Thoracic aorta (tissue), 2 donors: ENCODE data around the gene STAB2. TPM values are rescaled to one million over a fixed set of nuclear protein-coding genes. Genes with fewer than 3 reads are reported as not detected.

Experiments
- ATAC-seq: fragments of 150-250 bp; one replicate; pipeline ENCODE4 v1.8.0; 2017; ENCODE audit warnings: low read depth; ENCODE audit not compliant: insufficient number of reproducible peaks, low FRiP score
- DNase-seq: peaks from one replicate; pipeline ENCODE4 v3.0.0-alpha.2; 2020; ENCODE audit warnings: low spot score
- H3K27ac ChIP-seq, 2 donors: fragments of 200-600 bp; sonication (generic); 1 replicate in 1 of 2; 2 replicates in 1 of 2; pipeline ENCODE4 v1.5.1; 2016; ENCODE audit warnings: mild to moderate bottlenecking in 2 of 2, moderate library complexity in 2 of 2
- H3K27me3 ChIP-seq: fragments of 200-600 bp; sonication (generic); replicated peaks from 2 replicates; pipeline ENCODE4 v1.6.0; 2016; ENCODE audit warnings: mild to moderate bottlenecking; ENCODE audit not compliant: insufficient read depth
- H3K36me3 ChIP-seq: fragments of 200-600 bp; sonication (generic); one replicate; pipeline ENCODE4 v1.5.1; 2016
- H3K4me1 ChIP-seq, 2 donors: fragments of 200-600 bp; sonication (generic); 1 replicate in 1 of 2; 2 replicates in 1 of 2; pipeline versions ENCODE4 v1.5.1 to v1.6.0; 2016; ENCODE audit warnings: low read depth in 2 of 2, mild to moderate bottlenecking in 1 of 2; ENCODE audit not compliant: control insufficient read depth in 1 of 2
- H3K4me3 ChIP-seq: fragments of 200-600 bp; sonication (generic); 2 replicates; pipeline ENCODE4 v1.5.1; 2016; ENCODE audit warnings: mild to moderate bottlenecking
- H3K9me3 ChIP-seq: fragments of 200-600 bp; sonication (generic); 2 replicates; pipeline ENCODE4 v1.5.1; 2016
- total RNA-seq, 2 donors: library from RNA; depleted of rRNA; stranded (reverse); fragments of >200 nt; gene quantifications; one replicate each; pipeline versions ENCODE4 v1.1.0 to v1.2.3, GENCODE V29; 2016
- TF ChIP-seq, protein P1 (sequence below): fragments of 200-600 bp; sonication (generic); IDR thresholded peaks from one replicate; pipeline ENCODE4 v1.5.1; 2019; ENCODE audit warnings: antibody characterized with exemption

STAB2 gene
- total RNA-seq, 2 donors from 2014 or later = not detected

GRCh38 chr12:103758310-103759089 lies 171.4 kb downstream of the STAB2 start:
- ATAC-seq = no peak
- Histone ChIP-seq H3K36me3 (peaks cover 16% of the 10 kb centered on the region), H3K27ac (no peak overlapping the region)

GRCh38 chr12:103762473-103762872 lies 175.4 kb downstream of the STAB2 start:
- Histone ChIP-seq H3K36me3 (peaks cover 46% of the 10 kb centered on the region), H3K27me3 (no peaks in the 10 kb centered on the region), H3K4me1 (peaks cover 0 to 6% of the 10 kb centered on the region in 2 donors), H3K4me3 (no peak overlapping the region), H3K9me3 (no peaks in the 10 kb centered on the region), H3K27ac (no peak overlapping the region)
- ATAC-seq (no peak), DNase-seq (no peak)
- TF ChIP-seq, protein P1, sequence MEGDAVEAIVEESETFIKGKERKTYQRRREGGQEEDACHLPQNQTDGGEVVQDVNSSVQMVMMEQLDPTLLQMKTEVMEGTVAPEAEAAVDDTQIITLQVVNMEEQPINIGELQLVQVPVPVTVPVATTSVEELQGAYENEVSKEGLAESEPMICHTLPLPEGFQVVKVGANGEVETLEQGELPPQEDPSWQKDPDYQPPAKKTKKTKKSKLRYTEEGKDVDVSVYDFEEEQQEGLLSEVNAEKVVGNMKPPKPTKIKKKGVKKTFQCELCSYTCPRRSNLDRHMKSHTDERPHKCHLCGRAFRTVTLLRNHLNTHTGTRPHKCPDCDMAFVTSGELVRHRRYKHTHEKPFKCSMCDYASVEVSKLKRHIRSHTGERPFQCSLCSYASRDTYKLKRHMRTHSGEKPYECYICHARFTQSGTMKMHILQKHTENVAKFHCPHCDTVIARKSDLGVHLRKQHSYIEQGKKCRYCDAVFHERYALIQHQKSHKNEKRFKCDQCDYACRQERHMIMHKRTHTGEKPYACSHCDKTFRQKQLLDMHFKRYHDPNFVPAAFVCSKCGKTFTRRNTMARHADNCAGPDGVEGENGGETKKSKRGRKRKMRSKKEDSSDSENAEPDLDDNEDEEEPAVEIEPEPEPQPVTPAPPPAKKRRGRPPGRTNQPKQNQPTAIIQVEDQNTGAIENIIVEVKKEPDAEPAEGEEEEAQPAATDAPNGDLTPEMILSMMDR = no peak

More at GRCh38 chr12:103758310-103759089, 171.4 kb downstream of the STAB2 start:
- H3K9me3 ChIP-seq = no peaks in the 10 kb centered on the region
- H3K4me1 ChIP-seq = peaks cover 0 to 6% of the 10 kb centered on the region in 2 donors
- H3K27me3 ChIP-seq = no peaks in the 10 kb centered on the region
- H3K4me3 ChIP-seq = no peak overlapping the region
- TF ChIP-seq, protein P1 = no peak
- DNase-seq = no peak

- DNase-seq = no peak
- TF ChIP-seq, protein P1 = no peak
- Histone ChIP-seq H3K4me1 (peaks cover 0 to 6% of the 10 kb centered on the region in 2 donors), H3K4me3 (no peak overlapping the region), H3K27ac (no peak overlapping the region), H3K9me3 (no peaks in the 10 kb centered on the region), H3K27me3 (no peaks in the 10 kb centered on the region), H3K36me3 (peaks cover 60% of the 10 kb centered on the region)
- no peak for ATAC-seq
These were observed 178.2 kb downstream of the STAB2 start for GRCh38 chr12:103765322-103765721.

GRCh38 chr12:103766028-103766427 lies 179.0 kb downstream of the STAB2 start:
- ATAC-seq (no peak), DNase-seq (no peak)
- Histone ChIP-seq H3K36me3 (peaks cover 64% of the 10 kb centered on the region), H3K27me3 (no peaks in the 10 kb centered on the region), H3K4me1 (peaks cover 0 to 6% of the 10 kb centered on the region in 2 donors), H3K9me3 (no peaks in the 10 kb centered on the region), H3K4me3 (no peak overlapping the region), H3K27ac (no peak overlapping the region)
- TF ChIP-seq, protein P1 = no peak

DNA sequence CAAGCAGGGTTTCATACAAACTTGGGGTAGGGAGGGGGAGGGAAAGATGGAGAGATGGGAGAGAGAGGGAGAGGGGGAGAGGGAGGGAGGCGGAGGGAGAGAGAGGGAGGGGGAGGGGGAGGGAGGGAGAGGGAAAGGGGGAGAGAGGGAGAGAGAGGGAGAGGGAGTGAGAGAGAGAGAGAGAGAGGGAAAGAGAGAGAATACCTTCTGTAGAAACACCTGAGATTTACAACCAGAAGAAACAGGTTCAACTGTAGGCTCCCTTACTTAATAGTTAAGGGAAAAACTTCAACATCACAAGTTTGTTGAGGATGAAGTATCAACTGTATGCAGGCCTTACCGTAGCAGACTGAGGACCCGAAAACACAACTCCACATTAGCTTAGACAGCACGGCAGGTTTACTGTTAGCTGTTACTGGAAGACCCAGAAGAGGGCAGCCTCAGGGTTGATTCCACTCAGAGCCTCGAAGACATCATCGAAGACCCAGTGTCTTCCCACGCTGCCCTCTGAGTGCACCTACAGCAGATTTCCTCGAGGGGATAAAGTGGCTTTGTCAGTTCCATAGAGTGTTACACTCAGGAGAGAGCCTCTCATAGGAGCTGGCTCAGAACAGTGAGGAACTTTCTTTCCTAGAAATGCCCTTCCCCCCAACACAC lies 181.5 kb downstream of the STAB2 start:
- H3K27ac ChIP-seq = no peak overlapping the region
- no peak for ATAC-seq
- TF ChIP-seq, protein P1 = no peak
- no peak for DNase-seq
- peaks cover 8 to 19% of the 10 kb centered on the region in 2 donors for H3K4me1 ChIP-seq
- no peaks in the 10 kb centered on the region for H3K27me3 ChIP-seq
- no peak overlapping the region for H3K4me3 ChIP-seq
- H3K9me3 ChIP-seq = no peaks in the 10 kb centered on the region
- peaks cover 59% of the 10 kb centered on the region for H3K36me3 ChIP-seq
